Ovary (tissue), 3 donors: ENCODE data around the gene KSR1.

ENCODE experiments used
- CTCF ChIP-seq, 3 donors: fragments of 450-650 bp in 2 of 3; fragments of 200-600 bp in 1 of 3; IDR thresholded peaks; one replicate each; pipeline versions ENCODE4 v1.5.1 to v1.8.0; 2016 to 2022; ENCODE audit warnings: antibody characterized with exemption in 3 of 3, mild to moderate bottlenecking in 1 of 3
- EP300 ChIP-seq: sonication (generic); formaldehyde crosslinking; IDR thresholded peaks from one replicate; pipeline ENCODE4 v1.6.1; 2017; ENCODE audit warnings: antibody characterized with exemption
- POLR2A ChIP-seq: fragments of 450-650 bp; IDR thresholded peaks from one replicate; pipeline ENCODE4 v1.6.1; 2017; ENCODE audit warnings: antibody characterized with exemption, mild to moderate bottlenecking, moderate library complexity
- donor health status: DM: no; HTN: no; CAD: no.

- TF ChIP-seq EP300 (no peak), CTCF (IDR thresholded peaks at IDR 0.05) (no peak), POLR2A (no peak)
Observed at GRCh38 chr17:27669850-27670249, 213.6 kb downstream of the KSR1 start.
